HepG2 (cell line): Measurements from ENCODE around the gene KCNMB2. TPM values are rescaled to one million over a fixed set of nuclear protein-coding genes. Genes with fewer than 3 reads are reported as not detected.

Source experiments
- ATAC-seq: fragments of 200-7000 bp; cut with Tn5 transposase; 3 replicates; pipeline ENCODE4 v1.9.1; 2020; ENCODE audit warnings: mild to moderate bottlenecking, moderate library complexity
- BruUV-seq: library from RNA; stranded (reverse); fragments of 400-500 nt; replicated peaks from 2 replicates; lab custom pipeline; 2021; lab: Mats Ljungman, UMichigan
- CTCF ChIA-PET: fragments of 300-600 bp; formaldehyde crosslinking; extraction: SDS; loops from one replicate; lab custom pipeline; 2021; ENCODE audit warnings: low total read pairs, inconsistent platforms, low intra/inter-chr PET ratio; lab: Yijun Ruan, JAX
- POLR2A ChIA-PET: fragments of 350-600 bp; sonication (Branson Sonifier 250); formaldehyde crosslinking; loops from one replicate; lab custom pipeline; 2020; ENCODE audit warnings: antibody characterized with exemption, inconsistent platforms; lab: Yijun Ruan, JAX
- DNase-seq: peaks from one replicate; pipeline ENCODE4 v3.0.0-alpha.2; 2015; ENCODE audit warnings: low spot score
- FAIRE-seq: peaks from 3 replicates; lab custom pipeline; 2011; peaks lifted over from hg19 to GRCh38; lab: Jason Lieb, UNC
- H2AFZ ChIP-seq: one replicate; pipeline ENCODE4 v1.6.1; 2011; ENCODE audit warnings: low read length, inconsistent platforms
- H3K27ac ChIP-seq: fragments of 300-600 bp; 3 replicates; pipeline ENCODE4 v1.8.0; 2011; ENCODE audit warnings: mixed run types, mild to moderate bottlenecking, mixed read lengths, low read length, inconsistent platforms; ENCODE audit not compliant: insufficient read depth; ENCODE audit errors: extremely low read length
- H3K27me3 ChIP-seq, 2 experiments: fragments of 200-600 bp in 1 of 2; 2 replicates in 1 of 2; 3 replicates in 1 of 2; pipeline versions ENCODE4 v1.6.0 to v1.8.0; 2011; ENCODE audit warnings: low read length in 2 of 2, mild to moderate bottlenecking in 2 of 2, moderate library complexity in 2 of 2, inconsistent platforms in 1 of 2; ENCODE audit not compliant: insufficient read depth in 2 of 2, control insufficient read depth in 1 of 2
- H3K36me3 ChIP-seq, 2 experiments: fragments of 200-600 bp in 1 of 2; replicated peaks in 1 of 2; 2 replicates in 1 of 2; 3 replicates in 1 of 2; pipeline versions ENCODE4 v1.5.1 to v1.8.0; 2011; ENCODE audit warnings: low read length in 2 of 2, inconsistent platforms in 1 of 2; ENCODE audit not compliant: insufficient read depth in 2 of 2, control insufficient read depth in 1 of 2
- H3K4me1 ChIP-seq: 2 replicates; pipeline ENCODE4 v1.5.1; 2012; ENCODE audit warnings: low read length, inconsistent platforms; ENCODE audit not compliant: insufficient read depth
- H3K4me2 ChIP-seq: 2 replicates; pipeline ENCODE4 v1.6.0; 2011; ENCODE audit warnings: low read depth, low read length, inconsistent platforms
- H3K4me3 ChIP-seq, 3 experiments: fragments of 200-600 bp in 1 of 3; sonication (generic), shearing (Covaris generic) in 1 of 3; replicated peaks in 1 of 3; 2 replicates each; pipeline ENCODE4 v1.5.1; 2011 to 2016; ENCODE audit warnings: low read length in 3 of 3, inconsistent platforms in 2 of 3, low read depth in 2 of 3, mild to moderate bottlenecking in 2 of 3, control low read depth in 1 of 3, mixed read lengths in 1 of 3; ENCODE audit not compliant: insufficient read depth in 1 of 3
- H3K79me2 ChIP-seq: one replicate; pipeline ENCODE4 v1.6.1; 2011; ENCODE audit warnings: low read length, inconsistent platforms; ENCODE audit not compliant: insufficient read depth
- H3K9ac ChIP-seq: 2 replicates; pipeline ENCODE4 v1.6.0; 2011; ENCODE audit warnings: mild to moderate bottlenecking, low read depth, low read length, inconsistent platforms; ENCODE audit not compliant: insufficient read depth
- H3K9me3 ChIP-seq: 2 replicates; pipeline ENCODE4 v1.5.1; 2012; ENCODE audit warnings: mild to moderate bottlenecking, low read length
- H4K20me1 ChIP-seq: 2 replicates; pipeline ENCODE4 v1.6.0; 2011; ENCODE audit warnings: inconsistent platforms, mild to moderate bottlenecking, low read length, moderate library complexity; ENCODE audit not compliant: insufficient read depth
- ELK4 ChIP-seq: sonication (generic); formaldehyde crosslinking; IDR thresholded peaks from 2 replicates; pipeline ENCODE4 v1.9.0; 2021; ENCODE audit warnings: missing genetic modification reagents, borderline replicate concordance
- ETV5 ChIP-seq: IDR thresholded peaks from 2 replicates; pipeline ENCODE4 v1.6.1; 2018; ENCODE audit warnings: missing biosample characterization, missing genetic modification reagents, inconsistent platforms, borderline replicate concordance
- MTERF4 ChIP-seq: sonication (generic); formaldehyde crosslinking; IDR thresholded peaks from 2 replicates; pipeline ENCODE4 v1.8.0; 2023; ENCODE audit warnings: mild to moderate bottlenecking, missing genetic modification reagents
- NCOA2 ChIP-seq: sonication (generic); formaldehyde crosslinking; IDR thresholded peaks from 2 replicates; pipeline ENCODE4 v1.8.0; 2022; ENCODE audit warnings: inconsistent platforms
- PHF21A ChIP-seq: sonication (generic); formaldehyde crosslinking; IDR thresholded peaks from 2 replicates; pipeline ENCODE4 v1.5.0; 2020; ENCODE audit warnings: mild to moderate bottlenecking, missing genetic modification reagents
- SAP130 ChIP-seq: IDR thresholded peaks from 2 replicates; pipeline ENCODE4 v1.6.1; 2016; ENCODE audit warnings: low read depth
- SCMH1 ChIP-seq: sonication (generic); formaldehyde crosslinking; IDR thresholded peaks from 2 replicates; pipeline ENCODE4 v1.9.0; 2021; ENCODE audit warnings: missing genetic modification reagents, mild to moderate bottlenecking, borderline replicate concordance
- UBTF ChIP-seq: sonication (generic); formaldehyde crosslinking; IDR thresholded peaks from 2 replicates; pipeline ENCODE4 v1.4.0; 2020; ENCODE audit warnings: mild to moderate bottlenecking, missing genetic modification reagents
- ZHX2 ChIP-seq, 2 experiments: sonication (generic) in 1 of 2; formaldehyde crosslinking in 1 of 2; IDR thresholded peaks; 2 replicates each; pipeline versions ENCODE4 v1.6.1 to v1.9.0; 2014 to 2022; ENCODE audit warnings: antibody characterized with exemption in 1 of 2, borderline replicate concordance in 1 of 2, inconsistent platforms in 1 of 2, low read depth in 1 of 2, missing genetic modification reagents in 1 of 2
- ZNF20 ChIP-seq: sonication (generic); formaldehyde crosslinking; IDR thresholded peaks from 2 replicates; pipeline ENCODE4 v1.4.0; 2020; ENCODE audit warnings: mild to moderate bottlenecking, moderate library complexity, missing genetic modification reagents
- ZNF225 ChIP-seq: sonication (generic); formaldehyde crosslinking; IDR thresholded peaks from 2 replicates; pipeline ENCODE4 v1.4.0; 2020; ENCODE audit warnings: mild to moderate bottlenecking, missing genetic modification reagents
- ZNF44 ChIP-seq: sonication (generic); formaldehyde crosslinking; IDR thresholded peaks from 2 replicates; pipeline ENCODE4 v1.5.1; 2020; ENCODE audit warnings: mild to moderate bottlenecking, missing genetic modification reagents
- ZNF605 ChIP-seq: sonication (generic); formaldehyde crosslinking; IDR thresholded peaks from 2 replicates; pipeline ENCODE4 v1.8.0; 2022; ENCODE audit warnings: mild to moderate bottlenecking, missing genetic modification reagents
- ZNF816 ChIP-seq: sonication (generic); formaldehyde crosslinking; IDR thresholded peaks from 2 replicates; pipeline ENCODE4 v1.8.0; 2022; ENCODE audit warnings: missing genetic modification reagents, mild to moderate bottlenecking, borderline replicate concordance
- WGBS: methylation state at CpG from one replicate; pipeline ENCODE4 v1.1.6; 2017; ENCODE audit warnings: low lambda C conversion rate; 5-methylcytosine and 5-hydroxymethylcytosine counted together
- in situ Hi-C: cut with HindIII; loops from 2 replicates; pipeline ENCODE4 v1.10.0; 2017; ENCODE audit warnings: low pct_unique_long_range_greater_than_20kb; ENCODE audit not compliant: extremely low pct_ligation_motif_present
- intact Hi-C: fragments of 100-400 bp; cut with micrococcal nuclease; formaldehyde crosslinking; loops from one replicate; pipeline ENCODE4 v1.10.0; 2022; ENCODE audit not compliant: unreplicated experiment
- polyA plus RNA-seq, 8 experiments: library from polyadenylated mRNA; depleted of rRNA in 3 of 8; stranded (reverse) in 7 of 8; unstranded in 1 of 8; fragments of >200 nt; fragmentation: Illumina TruSeq in 4 of 8; extraction: Trizol in 4 of 8; gene quantifications; 2 replicates each; pipeline versions ENCODE4 v1.2.1 to v1.2.3, GENCODE V29; 2011 to 2016; ENCODE audit warnings: low read depth in 4 of 8, missing spikeins in 1 of 8, mixed read lengths in 1 of 8; ENCODE audit not compliant: insufficient read depth in 1 of 8
- total RNA-seq, 5 experiments: library from RNA; depleted of rRNA; stranded (reverse); fragments of >200 nt; fragmentation: Illumina TruSeq; extraction: Trizol; gene quantifications; 2 replicates each; pipeline ENCODE4 v1.2.3, GENCODE V29; 2016; ENCODE audit warnings: low read depth in 1 of 5

Gene KCNMB2
- total and polyA plus RNA-seq, 2 of the 13 experiments (the other 11 are each of a cell fraction or from before 2014, with no cell fraction given) = not detected

- no TSS peak for BruUV-seq
- in situ Hi-C loops = no loop called here
- H3K9me3 ChIP-seq = no peaks in the 10 kb centered on the region
- H3K27me3 ChIP-seq = no peaks in the 10 kb centered on the region
- H4K20me1 ChIP-seq = no peaks in the 10 kb centered on the region
- ChIA-PET POLR2A (no interaction called here), CTCF (no interaction called here)
- H3K4me2 ChIP-seq = no peak overlapping the region
- FAIRE-seq = no peak
- intact Hi-C loops = no loop called here
- H3K4me1 ChIP-seq = no peaks in the 10 kb centered on the region
- no peak for ATAC-seq
- no peak overlapping the region for H3K27ac ChIP-seq
- H2AFZ ChIP-seq = no peak overlapping the region
- no peak overlapping the region for H3K9ac ChIP-seq
- DNase-seq = no peak
- 7% methylated on average over 3 of the region's 3 CpGs for WGBS
- no peaks in the 10 kb centered on the region for H3K79me2 ChIP-seq
- no peaks in the 10 kb centered on the region for H3K36me3 ChIP-seq
- H3K4me3 ChIP-seq = no peak overlapping the region
- TF ChIP-seq ZNF605 (CRISPR knock-in tag) = no peak
- TF ChIP-seq MTERF4 = no peak
- TF ChIP-seq UBTF = no peak
- no peak for TF ChIP-seq SAP130 (CRISPR knock-in tag)
- TF ChIP-seq ETV5 (CRISPR knock-in tag) = no peak
- no peak for TF ChIP-seq ELK4 (CRISPR knock-in tag)
- no peak for TF ChIP-seq ZNF44 (CRISPR knock-in tag)
- no peak for TF ChIP-seq ZHX2 (IDR thresholded peaks at IDR 0.05; ENCODE audit: low read depth)
- TF ChIP-seq ZHX2 (CRISPR knock-in tag; IDR thresholded peaks at IDR 0.05; ENCODE audit: borderline replicate concordance) = no peak
- no peak for TF ChIP-seq NCOA2 (CRISPR knock-in tag)
- TF ChIP-seq SCMH1 = no peak
- TF ChIP-seq ZNF816 = no peak
- TF ChIP-seq PHF21A (CRISPR knock-in tag) = no peak
- TF ChIP-seq ZNF20 = no peak
- no peak for TF ChIP-seq ZNF225 (CRISPR knock-in tag)
Observed at GRCh38 chr3:178567611-178568010, 31.4 kb downstream of the KCNMB2 start.
